ENCODE data around the gene CRYBG3. TPM values are rescaled to one million over a fixed set of nuclear protein-coding genes. Genes with fewer than 3 reads are reported as not detected.

Gene CRYBG3
- total RNA-seq, 2 experiments from 2014 or later: 12.8 to 13.1 TPM

Other genes with a start within 250 kb of the CRYBG3 start
- 1 to 10 TPM; 5.1 to 7.6 TPM for gene ARL6, start 57.3 kb upstream of the CRYBG3 start, total RNA-seq
- gene RIOX2, start 150.4 kb downstream of the CRYBG3 start, total RNA-seq: 10 to 100 TPM; 46.5 to 46.7 TPM
- gene GABRR3, start 213.3 kb downstream of the CRYBG3 start, total RNA-seq: not detected

Data from activated CD4-positive, alpha-beta memory T cell treated with anti-CD3 and anti-CD28 coated beads, Interleukin-2, amount 10 ng/mL, durations not matched to agents 7 days and 5 days (primary cell).